Measurements from ENCODE around the gene TGM5.

DNA sequence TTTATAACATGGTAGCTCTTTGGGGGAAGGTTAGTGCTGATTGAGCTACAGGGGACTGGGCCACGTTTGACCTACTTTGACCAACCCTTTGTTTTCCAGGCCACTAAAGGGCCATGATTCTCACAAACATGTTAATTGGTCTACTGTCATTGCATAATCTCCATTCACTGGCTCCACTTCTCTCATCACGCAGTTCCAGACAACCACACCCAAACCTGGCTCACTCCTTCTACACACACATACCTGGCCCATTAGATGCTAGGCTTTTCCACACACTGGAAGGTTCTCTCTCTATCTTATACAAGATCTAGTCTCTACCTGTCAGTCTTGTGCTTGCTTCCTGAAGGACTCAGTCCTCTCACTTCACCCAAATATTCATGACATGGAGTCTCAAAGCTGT, 15.9 kb downstream of the TGM5 start:
- TF ChIP-seq, protein P1, sequence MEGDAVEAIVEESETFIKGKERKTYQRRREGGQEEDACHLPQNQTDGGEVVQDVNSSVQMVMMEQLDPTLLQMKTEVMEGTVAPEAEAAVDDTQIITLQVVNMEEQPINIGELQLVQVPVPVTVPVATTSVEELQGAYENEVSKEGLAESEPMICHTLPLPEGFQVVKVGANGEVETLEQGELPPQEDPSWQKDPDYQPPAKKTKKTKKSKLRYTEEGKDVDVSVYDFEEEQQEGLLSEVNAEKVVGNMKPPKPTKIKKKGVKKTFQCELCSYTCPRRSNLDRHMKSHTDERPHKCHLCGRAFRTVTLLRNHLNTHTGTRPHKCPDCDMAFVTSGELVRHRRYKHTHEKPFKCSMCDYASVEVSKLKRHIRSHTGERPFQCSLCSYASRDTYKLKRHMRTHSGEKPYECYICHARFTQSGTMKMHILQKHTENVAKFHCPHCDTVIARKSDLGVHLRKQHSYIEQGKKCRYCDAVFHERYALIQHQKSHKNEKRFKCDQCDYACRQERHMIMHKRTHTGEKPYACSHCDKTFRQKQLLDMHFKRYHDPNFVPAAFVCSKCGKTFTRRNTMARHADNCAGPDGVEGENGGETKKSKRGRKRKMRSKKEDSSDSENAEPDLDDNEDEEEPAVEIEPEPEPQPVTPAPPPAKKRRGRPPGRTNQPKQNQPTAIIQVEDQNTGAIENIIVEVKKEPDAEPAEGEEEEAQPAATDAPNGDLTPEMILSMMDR (IDR thresholded peaks at IDR 0.05; ENCODE audit: extremely low read depth in 1 of 2, insufficient read depth in 1 of 2, low read depth in 1 of 2, low read length in 2 of 2), result no peak
- no peak for TF ChIP-seq EZH2 (IDR thresholded peaks at IDR 0.05; ENCODE audit: borderline replicate concordance, low read depth, low read length, severe bottlenecking)
- TF ChIP-seq, protein P2, sequence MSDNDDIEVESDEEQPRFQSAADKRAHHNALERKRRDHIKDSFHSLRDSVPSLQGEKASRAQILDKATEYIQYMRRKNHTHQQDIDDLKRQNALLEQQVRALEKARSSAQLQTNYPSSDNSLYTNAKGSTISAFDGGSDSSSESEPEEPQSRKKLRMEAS (IDR thresholded peaks at IDR 0.05; ENCODE audit: insufficient read depth, insufficient read length), result no peak
- no peak for TF ChIP-seq POLR2AphosphoS5 (IDR thresholded peaks at IDR 0.05; ENCODE audit: insufficient read depth, low read depth, low read length)
- TF ChIP-seq POLR2A (IDR thresholded peaks at IDR 0.05; ENCODE audit: low read depth, low read length), result no peak
- no peak for TF ChIP-seq JUN (IDR thresholded peaks at IDR 0.05; ENCODE audit: borderline replicate concordance, insufficient read depth, insufficient read length, low read depth)
- TF ChIP-seq GATA2 (IDR thresholded peaks at IDR 0.05; ENCODE audit: insufficient read depth, insufficient read length, low read depth, low read length), result no peak
- no peak for TF ChIP-seq FOS (IDR thresholded peaks at IDR 0.05; ENCODE audit: borderline replicate concordance, insufficient read depth, low read length)
- TF ChIP-seq MYC (IDR thresholded peaks at IDR 0.05; ENCODE audit: low read depth, low read length), result no peak
